ENCODE data around the gene TRIM24.
"Not testable (repeated sequence)": the region's sequence is repeated elsewhere in the genome, so short reads cannot be mapped to it uniquely, and the experiment has no call there.

TRIM24 gene

GRCh38 chr7:138460649-138461607 is 869 bp downstream of the TRIM24 start:
- DNase-seq, result peak; percentile 64

- not testable (repeated sequence) for DNase-seq
Measured at GRCh38 chr7:138463291-138463618, 3.2 kb downstream of the TRIM24 start.

GRCh38 chr7:138465046-138465445 is 5.0 kb downstream of the TRIM24 start:
- no peak for DNase-seq

- not testable (repeated sequence) for DNase-seq
Measured at GRCh38 chr7:138466069-138466756, 6.2 kb downstream of the TRIM24 start.

GRCh38 chr7:138468244-138469123 is 8.4 kb downstream of the TRIM24 start:
- no peak for DNase-seq

GRCh38 chr7:138470391-138471157 is 10.5 kb downstream of the TRIM24 start:
- no peak for DNase-seq

GRCh38 chr7:138472292-138473079 is 12.4 kb downstream of the TRIM24 start:
- DNase-seq, result no peak

- no peak for DNase-seq
Measured at GRCh38 chr7:138475377-138475776, 15.3 kb downstream of the TRIM24 start.

- no peak for DNase-seq
Measured at GRCh38 chr7:138477081-138477578, 17.1 kb downstream of the TRIM24 start.

GRCh38 chr7:138477581-138477980 is 17.5 kb downstream of the TRIM24 start:
- no peak for DNase-seq

GRCh38 chr7:138478499-138478908 is 18.4 kb downstream of the TRIM24 start:
- DNase-seq, result no peak

GRCh38 chr7:138480527-138480926 is 20.5 kb downstream of the TRIM24 start:
- no peak for DNase-seq

GRCh38 chr7:138481447-138482380 is 21.7 kb downstream of the TRIM24 start:
- no peak for DNase-seq

GRCh38 chr7:138483531-138483930 is 23.5 kb downstream of the TRIM24 start:
- DNase-seq, result no peak

- DNase-seq, result not testable (repeated sequence)
Measured at GRCh38 chr7:138485508-138485907, 25.4 kb downstream of the TRIM24 start.

- DNase-seq, result not testable (repeated sequence)
Measured at GRCh38 chr7:138489139-138489538, 29.1 kb downstream of the TRIM24 start.

GRCh38 chr7:138491612-138492386 is 31.7 kb downstream of the TRIM24 start:
- no peak for DNase-seq

GRCh38 chr7:138492423-138492822 is 32.4 kb downstream of the TRIM24 start:
- DNase-seq, result no peak

- no peak for DNase-seq
Measured at GRCh38 chr7:138493535-138493934, 33.5 kb downstream of the TRIM24 start.
